ENCODE data around the gene PTBP1.

The PTBP1 gene
- total RNA-seq = 286 to 424 (median 319) reads per million in 4 experiments

DNA sequence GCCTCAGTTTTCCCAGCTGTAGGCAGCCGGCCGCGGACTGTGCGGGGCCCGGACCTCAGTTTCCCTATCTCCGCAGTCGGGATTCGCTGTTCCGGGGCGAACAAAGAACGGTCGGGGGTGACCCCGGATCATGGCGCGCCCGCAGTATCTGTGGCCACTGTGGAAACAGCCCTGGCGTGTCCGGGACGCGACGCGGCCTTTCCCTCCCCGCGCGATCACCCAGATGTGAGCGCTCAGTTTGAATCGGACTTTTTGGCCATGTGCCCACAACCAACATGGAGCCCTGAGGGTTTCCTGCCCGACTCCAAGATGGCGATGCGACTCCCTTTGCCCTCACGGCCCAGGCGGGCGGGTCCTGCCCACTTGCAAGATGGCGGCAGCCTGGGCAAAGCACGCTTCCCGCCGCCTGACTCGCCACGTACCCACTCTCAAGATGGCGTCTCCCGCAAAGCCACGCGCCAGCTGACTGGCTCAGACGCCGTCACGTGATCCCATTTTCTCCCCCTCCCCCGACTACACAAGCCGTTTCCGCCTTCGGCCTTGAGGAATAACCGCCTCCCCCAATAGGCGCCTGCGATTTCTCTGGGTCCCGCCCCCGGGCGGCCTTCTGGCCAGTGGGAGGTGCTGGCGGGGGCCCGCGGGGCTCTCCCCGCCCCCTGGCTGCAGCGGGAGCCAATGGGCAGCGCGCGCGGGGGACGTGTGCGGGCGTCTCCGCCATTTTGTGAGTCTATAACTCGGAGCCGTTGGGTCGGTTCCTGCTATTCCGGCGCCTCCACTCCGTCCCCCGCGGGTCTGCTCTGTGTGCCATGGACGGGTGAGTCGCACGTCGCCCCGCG is at the start of gene PTBP1:
Gene PTBP1, plus strand, starts transcription at position 761 of the 836 bp plus-strand sequence. Its CDS starts 46 bp downstream, at position 807.
- peak; percentile 99 for DNase-seq

DNA sequence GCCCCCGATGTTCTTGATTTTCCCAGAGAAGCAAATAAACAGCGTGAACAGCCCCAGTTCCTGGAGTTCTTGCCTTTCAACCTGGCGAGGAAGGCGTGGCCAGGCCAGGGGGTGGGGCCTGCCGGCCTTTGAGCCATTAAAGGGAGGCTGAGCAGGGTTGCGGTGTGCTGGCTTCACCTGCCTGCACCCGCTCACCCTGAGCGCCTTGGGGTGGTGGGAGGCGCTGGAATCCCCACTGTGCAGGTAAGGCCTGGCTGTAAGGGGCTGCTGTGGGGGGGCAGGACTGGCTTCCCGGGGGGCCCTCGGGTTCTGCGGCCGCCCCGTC is 49.0 kb upstream of the PTBP1 start:
- no peak for DNase-seq

DNA sequence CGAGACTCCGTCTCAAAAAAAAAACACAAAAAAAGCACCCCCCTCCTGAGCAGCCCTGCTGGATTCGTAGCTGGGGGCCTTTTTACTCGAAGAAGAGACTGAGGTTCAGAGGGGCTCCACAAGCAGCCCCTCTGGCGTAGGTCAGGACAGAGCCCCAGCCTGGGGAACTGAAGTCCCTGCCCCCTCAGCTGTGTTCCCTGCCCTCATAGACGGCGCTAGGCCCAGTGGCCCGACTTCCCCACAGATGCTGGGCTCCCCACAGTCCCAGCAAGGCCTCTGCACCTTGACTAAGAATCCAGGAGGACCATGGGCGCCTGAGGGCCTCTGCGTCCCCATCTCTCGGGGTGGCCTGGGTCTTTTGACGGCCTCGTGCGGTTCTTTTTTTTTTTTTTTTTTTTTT is 47.4 kb upstream of the PTBP1 start:
- DNase-seq = no peak

DNA sequence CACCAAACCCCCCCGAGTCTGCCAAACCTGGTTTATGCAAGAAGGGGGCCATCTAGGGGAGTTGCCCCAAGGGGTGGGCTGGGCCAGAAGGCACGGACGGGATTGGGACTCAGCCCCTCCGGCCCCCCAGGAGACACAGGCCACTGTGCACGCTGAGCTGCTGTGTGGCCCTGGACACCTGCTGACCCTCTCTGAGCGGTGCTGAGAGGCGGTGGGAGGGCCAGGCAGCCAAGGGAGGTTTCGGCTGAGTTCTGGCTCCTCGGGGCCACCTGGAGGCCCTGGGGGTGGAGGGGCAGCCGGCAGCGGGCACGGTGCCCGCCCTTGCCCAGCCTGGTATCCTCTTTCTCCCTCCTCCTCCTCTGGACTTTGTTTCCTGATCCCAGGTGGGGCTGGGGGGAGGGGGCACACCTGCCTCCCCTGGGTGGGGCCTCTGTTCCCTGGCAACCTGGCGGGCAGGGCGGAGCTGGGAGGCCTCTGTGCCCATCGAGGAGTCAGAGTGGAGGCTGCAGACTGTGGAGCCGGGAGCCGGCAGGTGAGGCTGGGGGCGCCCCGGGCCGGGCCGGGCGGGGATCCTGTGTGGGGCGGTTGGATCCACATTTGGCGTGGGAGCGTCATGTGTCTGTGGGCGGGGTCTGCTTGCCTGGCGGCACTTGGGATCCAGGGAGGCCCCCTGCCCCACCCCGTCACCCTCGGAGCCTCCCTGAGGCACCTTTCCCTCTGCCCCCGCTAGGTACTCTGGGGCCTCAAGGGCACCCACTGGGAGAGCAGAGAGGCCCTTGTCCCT is 46.4 kb upstream of the PTBP1 start, which contains the start of gene MISP:
Gene MISP, plus strand, starts transcription at position 473 of the 784 bp plus-strand sequence. CDS start 5,835 bp downstream, outside the sequence.
- no peak for DNase-seq

DNA sequence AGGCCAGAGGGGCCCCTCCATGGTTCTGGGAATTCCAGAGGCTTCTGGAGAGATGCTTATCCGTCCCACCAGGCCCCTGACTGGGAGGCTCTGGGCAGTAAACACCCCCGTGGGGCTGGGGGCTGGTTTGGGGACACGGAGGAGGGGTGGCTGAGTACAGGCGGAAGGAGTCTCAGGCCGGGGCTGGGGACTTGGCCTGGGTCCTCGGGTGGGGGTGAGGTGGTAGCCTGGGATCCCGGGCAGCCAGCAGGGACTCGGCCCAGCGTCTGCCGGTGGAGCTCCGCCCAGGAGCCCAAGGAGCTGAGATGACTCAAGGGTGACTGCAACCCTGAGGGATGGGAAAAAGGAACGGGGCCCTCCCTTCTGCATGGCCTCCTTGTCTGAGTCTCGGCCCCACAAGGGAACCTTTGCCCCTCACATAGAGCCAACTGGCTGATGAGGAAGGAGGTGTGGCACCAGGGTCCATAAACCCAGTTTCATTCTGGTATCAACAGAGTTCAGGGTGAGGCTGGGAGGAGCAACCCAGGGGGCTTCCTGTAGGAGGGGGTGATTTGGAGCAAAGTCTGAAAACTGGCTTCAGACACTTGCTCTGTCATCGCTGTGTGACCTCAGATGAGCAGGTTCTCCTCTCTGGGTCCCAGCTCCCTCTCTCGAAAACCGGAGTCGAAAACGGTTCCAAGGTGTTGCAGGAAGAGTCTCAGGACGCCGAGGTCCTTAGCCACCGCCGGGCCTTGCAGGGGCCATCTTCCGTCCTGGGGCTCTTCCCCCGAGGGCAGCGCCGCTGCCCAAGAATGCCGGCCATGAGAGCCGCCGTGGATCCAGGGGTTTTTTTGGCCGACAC is 45.5 kb upstream of the PTBP1 start:
- no peak for DNase-seq

DNA sequence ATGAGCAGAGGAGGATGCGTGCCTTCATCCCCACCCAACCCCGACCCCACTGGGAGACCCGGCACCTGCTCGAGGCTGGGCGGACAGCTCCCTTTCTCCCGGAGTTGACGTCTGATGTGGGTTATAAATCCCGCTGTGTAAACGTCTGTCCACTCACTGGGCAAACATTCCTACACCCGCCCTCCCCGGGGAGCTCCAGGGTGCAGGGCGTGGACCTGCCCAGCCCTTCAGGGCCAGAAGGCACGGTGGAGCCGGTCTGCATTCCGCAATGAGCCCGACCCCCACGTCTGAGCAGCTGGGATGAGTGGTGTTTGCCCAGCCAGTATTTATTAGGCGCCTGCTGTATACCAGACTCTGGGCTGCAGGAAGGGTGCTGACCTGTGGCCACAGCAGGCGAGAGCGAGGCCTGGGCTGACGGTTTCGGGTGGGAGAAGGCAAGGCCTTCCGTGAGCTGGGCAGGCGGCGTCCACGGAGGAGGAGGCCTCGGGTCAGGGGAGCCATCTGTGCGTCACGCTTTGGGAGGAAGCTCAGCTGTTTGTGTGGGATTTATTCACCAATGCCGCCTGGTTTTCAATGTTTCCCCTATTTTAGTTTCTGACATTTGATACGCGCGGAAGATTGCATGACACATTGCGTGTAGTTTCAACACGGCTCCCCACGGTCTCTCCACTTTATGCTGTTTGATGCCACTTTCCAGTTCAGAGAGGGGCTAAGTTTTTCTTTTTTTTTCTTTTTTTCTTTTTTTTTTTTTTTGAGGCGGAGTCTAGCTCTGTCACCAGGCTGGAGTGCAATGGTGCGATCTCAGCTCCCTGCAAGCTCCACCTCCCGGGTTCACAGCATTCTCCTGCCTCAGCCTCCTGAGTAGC is 44.4 kb upstream of the PTBP1 start:
- no peak for DNase-seq

DNA sequence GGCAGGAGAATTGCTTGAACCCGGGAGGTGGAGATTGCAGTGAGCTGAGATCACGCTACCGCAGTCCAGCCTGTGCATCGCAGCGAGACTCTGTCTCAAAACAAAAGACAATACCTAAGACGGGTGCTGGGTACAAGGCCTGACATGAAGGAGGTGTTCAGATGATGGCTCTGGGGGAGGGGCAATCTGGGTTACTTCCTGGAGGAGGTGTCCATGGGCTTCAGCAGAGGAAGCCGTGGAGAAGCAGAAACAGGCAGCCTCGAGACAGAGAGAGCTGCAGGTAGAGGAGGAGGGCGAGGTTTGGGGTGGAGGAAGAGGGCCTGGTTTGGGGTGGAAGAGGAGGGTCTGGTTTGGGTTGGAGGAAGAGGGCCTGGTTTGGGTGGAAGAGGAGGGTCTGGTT is 42.7 kb upstream of the PTBP1 start:
- DNase-seq = no peak

DNA sequence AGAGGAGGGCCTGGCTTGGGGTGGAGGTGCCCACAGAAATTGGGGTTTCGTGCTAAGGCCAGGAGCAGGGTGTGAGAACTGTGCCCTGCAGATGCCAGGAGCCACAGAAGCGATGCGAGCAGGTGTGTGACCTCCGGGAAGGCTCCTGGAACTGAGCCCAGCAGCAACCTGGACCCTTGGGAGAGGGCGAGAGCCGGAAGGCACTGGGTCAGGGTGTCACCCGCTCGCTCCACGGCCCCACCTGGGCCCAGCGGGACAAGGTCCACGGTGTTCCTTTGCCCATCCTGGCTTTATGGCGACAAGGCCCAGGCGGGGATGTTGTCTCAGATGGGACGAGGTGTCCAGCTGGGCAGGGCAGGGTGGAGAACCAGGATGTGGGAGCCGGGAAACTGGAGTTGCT is 42.2 kb upstream of the PTBP1 start:
- DNase-seq = no peak

DNA sequence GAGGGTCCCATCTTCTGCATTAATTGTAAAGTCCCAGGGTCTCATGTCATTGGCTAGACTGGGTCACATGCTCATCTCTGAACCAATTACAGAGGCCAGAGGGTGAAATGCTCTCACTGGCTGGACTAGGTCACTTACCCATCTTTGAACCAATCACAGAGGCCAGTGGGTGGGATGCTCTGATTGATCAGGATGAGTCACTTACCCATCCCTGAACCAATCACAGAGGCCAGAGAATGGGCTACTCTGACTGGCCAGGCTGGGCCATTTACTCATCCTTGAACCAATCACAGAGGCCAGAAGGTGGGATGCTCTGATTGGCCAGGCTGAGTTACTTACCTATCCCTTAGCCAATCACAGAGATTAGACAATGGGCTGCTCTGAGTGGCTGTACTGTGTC is 41.0 kb upstream of the PTBP1 start:
- DNase-seq = no peak

DNA sequence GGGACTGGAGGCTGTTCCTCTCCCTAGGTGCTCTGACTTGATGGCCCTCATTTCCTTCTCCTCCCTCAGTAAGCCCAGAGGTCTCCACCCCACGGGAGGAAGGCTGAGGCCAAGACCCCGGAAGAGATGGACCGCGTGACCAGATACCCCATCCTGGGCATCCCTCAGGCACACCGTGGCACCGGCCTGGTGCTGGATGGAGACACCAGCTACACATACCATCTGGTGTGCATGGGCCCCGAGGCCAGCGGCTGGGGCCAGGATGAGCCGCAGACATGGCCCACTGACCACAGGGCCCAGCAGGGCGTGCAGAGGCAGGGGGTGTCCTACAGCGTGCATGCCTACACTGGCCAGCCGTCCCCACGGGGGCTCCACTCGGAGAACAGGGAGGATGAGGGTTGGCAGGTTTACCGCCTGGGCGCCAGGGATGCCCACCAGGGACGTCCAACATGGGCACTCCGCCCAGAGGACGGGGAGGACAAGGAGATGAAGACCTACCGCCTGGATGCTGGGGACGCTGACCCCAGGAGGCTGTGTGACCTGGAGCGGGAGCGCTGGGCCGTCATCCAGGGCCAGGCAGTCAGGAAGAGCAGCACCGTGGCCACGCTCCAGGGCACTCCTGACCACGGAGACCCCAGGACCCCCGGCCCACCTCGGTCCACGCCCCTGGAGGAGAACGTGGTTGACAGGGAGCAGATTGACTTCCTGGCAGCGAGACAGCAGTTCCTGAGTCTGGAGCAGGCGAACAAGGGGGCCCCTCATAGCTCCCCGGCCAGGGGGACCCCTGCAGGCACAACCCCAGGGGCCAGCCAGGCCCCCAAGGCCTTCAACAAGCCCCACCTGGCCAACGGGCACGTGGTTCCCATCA is 40.2 kb upstream of the PTBP1 start:
- DNase-seq = no peak

DNA sequence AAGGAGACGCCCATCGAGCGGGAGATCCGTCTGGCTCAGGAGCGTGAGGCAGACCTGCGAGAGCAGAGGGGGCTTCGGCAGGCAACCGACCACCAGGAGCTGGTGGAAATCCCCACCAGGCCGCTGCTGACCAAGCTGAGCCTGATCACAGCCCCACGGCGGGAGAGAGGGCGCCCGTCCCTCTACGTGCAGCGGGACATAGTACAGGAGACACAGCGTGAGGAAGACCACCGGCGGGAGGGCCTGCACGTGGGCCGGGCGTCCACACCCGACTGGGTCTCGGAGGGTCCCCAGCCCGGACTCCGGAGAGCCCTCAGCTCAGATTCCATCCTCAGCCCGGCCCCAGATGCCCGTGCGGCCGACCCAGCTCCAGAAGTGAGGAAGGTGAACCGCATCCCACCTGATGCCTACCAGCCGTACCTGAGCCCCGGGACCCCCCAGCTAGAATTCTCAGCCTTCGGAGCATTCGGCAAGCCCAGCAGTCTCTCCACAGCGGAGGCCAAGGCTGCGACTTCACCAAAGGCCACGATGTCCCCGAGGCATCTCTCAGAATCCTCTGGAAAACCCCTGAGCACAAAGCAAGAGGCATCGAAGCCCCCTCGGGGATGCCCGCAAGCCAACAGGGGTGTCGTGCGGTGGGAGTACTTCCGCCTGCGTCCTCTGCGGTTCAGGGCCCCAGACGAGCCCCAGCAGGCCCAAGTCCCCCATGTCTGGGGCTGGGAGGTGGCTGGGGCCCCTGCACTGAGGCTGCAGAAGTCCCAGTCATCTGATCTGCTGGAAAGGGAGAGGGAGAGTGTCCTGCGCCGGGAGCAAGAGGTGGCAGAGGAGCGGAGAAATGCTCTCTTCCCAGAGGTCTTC is 39.2 kb upstream of the PTBP1 start:
- no peak for DNase-seq

DNA sequence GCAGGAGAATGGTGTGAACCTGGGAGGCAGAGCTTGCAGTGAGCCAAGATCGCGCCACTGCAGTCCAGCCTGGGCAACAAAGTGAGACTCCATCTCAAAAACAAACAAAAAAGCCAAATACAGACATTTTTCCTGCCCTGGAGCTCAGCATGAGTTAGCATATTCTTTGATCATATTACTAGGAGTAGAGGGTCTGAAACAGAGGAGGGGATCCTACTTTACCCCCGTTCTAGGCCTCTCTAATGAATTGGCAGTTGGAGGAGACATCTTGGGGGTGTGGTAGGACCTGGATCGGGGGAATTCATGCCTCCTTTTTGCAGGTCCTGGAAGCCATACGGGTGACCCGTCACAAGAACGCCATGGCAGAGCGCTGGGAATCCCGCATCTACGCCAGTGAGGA is 34.1 kb upstream of the PTBP1 start:
- no peak for DNase-seq

DNA sequence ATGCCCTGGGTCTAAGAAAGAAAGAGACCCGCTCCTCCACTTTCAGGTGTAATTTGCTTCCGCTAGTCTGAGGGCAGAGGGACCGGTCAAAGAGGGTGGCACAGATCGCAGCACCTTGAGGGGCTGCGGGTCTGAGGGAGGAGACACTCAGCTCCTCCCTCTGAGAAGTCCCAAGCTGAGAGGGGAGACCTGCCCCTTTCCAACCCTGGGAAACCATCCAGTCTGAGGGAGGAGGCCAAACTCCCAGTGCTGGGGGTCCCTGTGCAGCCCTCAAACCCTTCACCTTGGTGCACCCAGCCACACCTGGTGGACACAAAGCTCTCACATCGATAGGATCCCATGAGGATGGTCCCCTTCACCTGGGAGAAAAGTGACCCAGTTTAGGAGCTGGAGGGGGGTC is 33.4 kb upstream of the PTBP1 start:
- no peak for DNase-seq

DNA sequence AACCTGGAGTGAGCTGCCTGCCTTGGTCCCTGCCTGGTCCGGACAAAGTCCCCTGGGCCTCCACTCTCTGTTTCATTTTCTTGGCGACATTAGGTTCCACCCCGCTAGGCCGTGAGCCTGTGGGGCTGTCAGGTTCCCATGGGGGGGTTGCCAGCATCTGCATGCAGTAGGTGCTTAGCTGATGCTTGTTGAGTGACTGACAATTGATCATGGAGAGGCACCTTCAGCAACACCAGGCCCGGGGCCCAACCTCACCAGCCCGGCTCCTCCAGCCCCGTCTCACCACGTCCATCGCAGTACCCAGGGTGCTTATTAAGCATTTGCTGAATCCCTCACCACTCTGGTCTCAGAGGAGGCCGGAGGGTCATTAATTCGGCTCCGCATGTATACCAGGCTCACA is 33.0 kb upstream of the PTBP1 start:
- no peak for DNase-seq

DNA sequence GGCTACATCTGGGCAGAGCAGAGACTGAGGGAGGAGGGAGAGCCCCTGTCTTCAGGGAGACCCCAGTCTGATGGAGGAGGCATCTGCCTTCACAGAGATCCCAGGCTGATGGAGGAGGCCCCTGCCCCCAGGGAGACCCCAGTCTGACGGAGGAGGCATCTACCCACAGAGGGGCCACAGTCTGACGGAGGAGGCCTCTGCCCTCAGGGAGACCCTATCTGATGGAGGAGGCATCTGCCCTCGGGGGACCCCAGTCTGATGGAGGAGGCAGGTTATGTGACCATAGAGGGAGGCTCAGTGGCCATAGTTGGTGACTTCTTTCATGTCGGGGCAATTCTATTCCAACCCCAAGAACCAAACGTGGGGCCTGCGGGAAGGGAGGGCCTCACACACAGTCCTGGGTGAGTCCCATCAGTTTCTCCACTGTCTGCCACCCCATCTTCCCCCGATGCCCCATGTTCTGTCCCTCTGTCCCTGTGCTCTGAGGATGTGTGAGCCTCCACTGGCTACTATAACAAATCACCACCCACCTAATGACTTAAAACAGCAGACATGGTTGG is 32.0 kb upstream of the PTBP1 start:
- no peak for DNase-seq

DNA sequence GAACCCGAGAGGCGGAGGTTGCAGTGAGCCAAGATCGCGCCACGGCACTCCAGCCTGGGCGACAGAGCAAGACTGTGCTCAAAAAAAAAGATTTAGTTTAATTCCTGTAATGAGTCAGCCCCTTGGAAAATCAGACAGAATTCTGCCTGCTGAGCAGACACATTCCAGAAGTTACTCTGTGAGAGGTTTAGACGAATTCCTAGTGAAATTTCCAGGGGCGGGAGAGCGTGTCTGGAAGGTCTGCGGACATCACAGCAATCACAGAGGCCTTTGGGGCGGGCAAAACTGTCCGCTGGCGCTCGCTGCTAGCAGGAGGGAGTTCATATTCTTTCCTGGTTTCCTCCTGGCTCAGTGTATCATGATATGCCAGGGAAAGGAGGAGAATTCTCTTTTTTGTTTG is 28.8 kb upstream of the PTBP1 start:
- no peak for DNase-seq

DNA sequence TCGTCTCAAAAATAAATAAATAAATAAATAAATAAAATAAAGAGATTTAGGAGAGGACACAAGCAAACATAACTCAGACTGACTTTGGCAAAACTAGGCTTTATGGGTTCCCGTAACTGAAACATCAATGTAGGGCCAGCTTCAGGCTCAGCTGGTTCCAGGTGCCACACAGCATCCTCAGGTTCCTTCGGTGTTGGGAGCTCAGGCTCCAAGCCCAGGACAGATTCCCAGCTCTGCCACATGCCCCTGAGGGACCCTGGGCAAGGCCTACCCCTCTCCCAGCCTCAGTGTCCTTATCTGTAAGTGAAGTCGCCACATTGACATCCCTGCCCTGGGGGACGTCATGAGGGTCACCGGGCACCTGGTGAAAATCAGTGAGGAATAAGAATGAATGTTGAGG is 27.6 kb upstream of the PTBP1 start:
- no peak for DNase-seq

DNA sequence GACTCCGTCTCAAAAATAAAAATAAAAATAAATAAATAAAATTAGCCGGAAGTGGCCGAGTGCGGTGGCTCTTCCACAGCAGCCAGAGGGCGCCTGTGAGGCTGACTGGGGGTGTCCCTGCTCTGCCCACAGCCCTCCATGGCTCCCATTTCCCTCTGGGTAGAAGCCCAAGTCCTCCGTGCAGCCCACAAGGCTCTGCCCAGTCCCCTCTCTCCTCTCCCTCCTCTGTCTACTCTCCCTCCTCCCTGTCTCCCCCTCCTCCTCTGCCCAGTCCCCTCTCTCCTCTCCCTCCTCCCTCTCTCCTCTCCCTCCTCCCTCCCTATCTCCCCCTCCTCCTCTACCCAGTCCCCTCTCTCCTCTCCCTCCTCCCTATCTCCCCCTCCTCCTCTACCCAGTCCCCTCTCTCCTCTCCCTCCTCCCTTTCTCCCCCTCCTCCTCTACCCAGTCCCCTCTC is 25.9 kb upstream of the PTBP1 start:
- DNase-seq = no peak

DNA sequence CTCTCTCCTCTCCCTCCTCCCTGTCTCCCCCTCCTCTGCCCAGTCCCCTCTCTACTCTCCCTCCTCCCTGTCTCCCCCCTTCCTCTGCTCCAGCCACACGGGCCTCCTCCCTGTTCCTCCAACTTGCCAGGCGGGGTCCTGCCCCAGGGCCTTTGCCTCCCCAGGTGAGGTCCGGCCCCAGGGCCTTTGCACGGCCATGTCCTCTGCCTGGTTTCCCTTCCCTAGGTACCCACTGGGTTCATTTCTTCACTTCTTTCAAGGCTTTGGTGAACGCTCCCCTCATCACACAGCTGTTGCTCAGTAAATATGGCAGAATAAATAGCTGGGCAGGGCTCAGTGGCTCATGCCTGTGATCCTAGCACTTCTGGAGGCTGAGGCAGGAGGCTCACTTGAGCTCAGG is 25.2 kb upstream of the PTBP1 start:
- DNase-seq = no peak

Data from effector CD8-positive, alpha-beta T cell (primary cell).